ENCODE data around the gene EGFL7.
"Not testable (repeated sequence)": the region's sequence is repeated elsewhere in the genome, so short reads cannot be mapped to it uniquely, and the experiment has no call there.

EGFL7 gene

DNA sequence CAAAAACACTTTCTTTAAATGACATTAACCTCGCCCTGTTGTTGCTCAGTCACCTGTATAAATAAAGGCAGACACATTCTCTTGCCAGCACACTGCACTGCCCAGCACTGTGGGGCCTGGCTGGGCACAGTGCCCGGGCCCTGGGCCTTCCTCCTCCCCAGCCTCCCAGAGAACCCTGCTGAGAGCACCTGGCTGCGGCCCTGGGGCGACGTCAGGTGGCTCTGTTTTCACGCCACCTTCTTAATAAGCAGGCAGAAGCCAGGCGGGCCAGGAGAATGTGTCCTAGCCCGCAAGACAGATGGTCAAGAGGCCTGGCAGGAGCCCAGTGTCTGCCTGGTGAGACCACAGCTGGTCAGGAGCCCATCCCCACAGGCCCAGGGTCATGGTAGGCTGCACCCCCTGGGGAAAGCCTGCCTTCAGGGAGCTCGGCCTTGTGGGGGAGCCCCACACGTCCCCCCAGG lies 32.7 kb downstream of the EGFL7 start:
- DNase-seq: no peak
- peaks cover 15% of the 10 kb centered on the region for H3K27me3 Mint-ChIP-seq
- ATAC-seq: no peak
- no peaks in the 10 kb centered on the region for H3K36me3 Mint-ChIP-seq (ENCODE audit: low read depth)
- peaks cover 7% of the 10 kb centered on the region for H3K4me1 Mint-ChIP-seq
- no peak overlapping the region for H3K4me3 Mint-ChIP-seq
- H3K27ac Mint-ChIP-seq: no peak overlapping the region
- H3K9me3 Mint-ChIP-seq: no peaks in the 10 kb centered on the region

DNA sequence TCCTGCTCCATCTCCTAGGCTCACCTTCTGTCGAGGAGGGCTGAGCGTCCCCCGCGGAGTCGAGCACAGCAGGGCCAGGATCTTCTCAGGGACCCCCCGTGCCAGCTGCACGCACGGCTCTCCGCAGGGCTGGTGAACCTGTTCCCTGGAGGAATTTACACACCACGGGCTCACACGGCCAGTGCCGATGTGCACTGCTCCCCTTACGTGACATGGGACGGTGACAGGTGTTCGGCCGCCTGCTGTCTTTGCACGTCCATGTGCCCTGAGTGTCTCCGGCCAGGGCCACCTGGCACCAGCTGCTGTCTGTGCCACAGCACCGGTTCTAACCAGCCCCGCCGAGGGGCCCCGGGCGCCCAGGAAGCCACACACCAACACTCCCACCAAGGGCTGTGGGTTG lies 33.2 kb downstream of the EGFL7 start:
- H3K4me1 Mint-ChIP-seq: peaks cover 12% of the 10 kb centered on the region
- no peaks in the 10 kb centered on the region for H3K36me3 Mint-ChIP-seq (ENCODE audit: low read depth)
- H3K27ac Mint-ChIP-seq: no peak overlapping the region

DNA sequence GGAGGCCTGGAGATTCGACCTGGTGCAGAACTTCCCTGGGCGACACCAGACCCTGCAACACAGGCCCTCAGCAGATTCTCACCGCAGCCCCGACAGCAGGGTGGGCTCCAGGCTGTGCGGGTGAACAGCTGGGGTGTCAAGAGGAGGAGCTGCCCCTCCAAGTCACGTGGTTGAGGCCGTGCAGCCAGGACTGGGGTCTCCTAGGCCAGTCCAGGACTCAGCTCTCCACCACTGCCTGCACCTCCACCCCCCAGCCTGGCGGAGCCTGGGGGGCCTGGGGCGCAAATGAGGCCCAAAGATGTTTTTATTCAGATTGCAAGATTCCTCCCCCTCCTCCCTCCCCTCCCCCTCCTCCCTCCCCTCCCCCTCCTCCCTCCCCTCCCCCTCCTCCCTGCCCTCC lies 33.8 kb downstream of the EGFL7 start:
- DNase-seq (no peak), ATAC-seq (no peak)
- H3K27ac Mint-ChIP-seq: no peak overlapping the region
- H3K27me3 Mint-ChIP-seq: peaks cover 15% of the 10 kb centered on the region
- H3K9me3 Mint-ChIP-seq: no peaks in the 10 kb centered on the region
- H3K4me1 Mint-ChIP-seq: peaks cover 18% of the 10 kb centered on the region
- no peak overlapping the region for H3K4me3 Mint-ChIP-seq
- H3K36me3 Mint-ChIP-seq (ENCODE audit: low read depth): no peaks in the 10 kb centered on the region

More for the DNA sequence above, 33.2 kb downstream of the EGFL7 start:
- DNase-seq (no peak), ATAC-seq (no peak)
- Mint-ChIP-seq H3K4me3 (no peak overlapping the region), H3K9me3 (no peaks in the 10 kb centered on the region), H3K27me3 (peaks cover 15% of the 10 kb centered on the region)

DNA sequence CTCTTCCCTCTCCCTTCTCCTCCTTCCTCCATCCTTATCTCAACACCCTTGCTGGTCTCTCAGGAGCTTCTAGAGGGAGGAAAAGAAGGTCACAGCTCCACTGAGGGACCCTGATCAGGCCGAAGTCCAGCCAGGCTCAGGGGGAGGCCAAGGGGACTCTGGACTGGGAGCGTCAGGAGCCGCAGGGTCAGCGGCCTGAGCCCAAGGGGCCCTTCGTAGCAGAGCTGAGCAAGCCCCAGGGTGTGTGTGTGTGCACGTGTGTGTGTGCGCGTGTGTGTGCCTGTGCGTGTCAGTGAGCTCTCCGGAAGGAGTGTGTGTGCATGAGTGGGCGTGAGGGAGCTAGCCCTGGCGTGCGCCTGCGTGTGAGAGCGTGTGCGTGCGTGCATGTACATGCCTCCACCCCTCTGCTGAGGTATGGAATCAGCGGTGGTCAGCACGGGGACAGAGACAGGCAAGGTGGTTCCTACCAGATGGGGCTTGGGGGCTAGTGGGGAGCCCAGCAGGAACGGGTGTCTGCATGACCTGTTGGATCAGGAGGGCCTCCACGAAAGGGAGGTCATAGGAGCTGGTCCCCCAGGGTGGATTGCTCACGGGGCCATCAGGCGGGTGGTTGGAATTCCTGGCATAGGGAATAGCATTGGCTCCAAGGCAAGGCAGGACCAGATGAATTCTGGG lies 34.6 kb downstream of the EGFL7 start:
- H3K27ac Mint-ChIP-seq: no peak overlapping the region
- peaks cover 26% of the 10 kb centered on the region for H3K4me1 Mint-ChIP-seq
- H3K9me3 Mint-ChIP-seq: no peaks in the 10 kb centered on the region
- no peak overlapping the region for H3K4me3 Mint-ChIP-seq
- H3K36me3 Mint-ChIP-seq (ENCODE audit: low read depth): no peaks in the 10 kb centered on the region
- DNase-seq (no peak), ATAC-seq (no peak)
- peaks cover 17% of the 10 kb centered on the region for H3K27me3 Mint-ChIP-seq

DNA sequence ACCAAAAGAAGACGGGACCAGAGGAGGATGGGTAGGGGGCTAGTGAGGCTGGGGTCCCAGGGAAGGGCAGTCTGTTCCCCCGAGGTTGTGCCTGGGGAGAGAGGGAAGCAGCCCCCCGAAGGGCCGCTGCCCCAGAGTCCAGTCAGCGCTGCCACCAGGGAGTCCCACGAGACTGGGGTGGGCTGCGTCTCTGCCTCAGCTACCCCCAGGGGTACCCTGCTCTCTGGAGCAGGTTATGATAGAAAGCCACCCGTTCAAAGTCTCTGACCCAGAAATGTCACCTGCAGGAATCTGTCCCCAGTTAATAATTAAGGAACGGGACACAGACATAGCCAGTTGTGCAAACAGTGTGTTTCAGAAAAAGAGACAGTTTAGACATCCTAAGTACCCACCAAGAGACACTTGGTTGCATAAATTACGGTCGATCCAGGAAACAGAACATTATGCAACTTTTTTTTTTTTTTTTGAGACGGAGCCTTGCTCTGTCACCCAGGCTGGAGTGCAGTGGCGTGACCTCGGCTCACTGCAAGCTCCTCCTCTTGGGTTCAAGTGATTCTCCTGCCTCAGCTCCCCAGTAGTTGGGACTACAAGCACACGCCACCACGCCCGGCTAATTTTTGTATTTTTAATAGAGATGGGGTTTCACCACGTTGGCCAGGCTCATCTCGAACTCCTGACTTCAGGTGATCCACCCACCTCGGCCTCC lies 35.3 kb downstream of the EGFL7 start:
- DNase-seq (no peak), ATAC-seq (no peak)
- Mint-ChIP-seq H3K4me3 (no peak overlapping the region), H3K4me1 (peaks cover 27% of the 10 kb centered on the region), H3K27ac (no peak overlapping the region), H3K9me3 (no peaks in the 10 kb centered on the region), H3K27me3 (peaks cover 18% of the 10 kb centered on the region), H3K36me3 (ENCODE audit: low read depth) (no peaks in the 10 kb centered on the region)

DNA sequence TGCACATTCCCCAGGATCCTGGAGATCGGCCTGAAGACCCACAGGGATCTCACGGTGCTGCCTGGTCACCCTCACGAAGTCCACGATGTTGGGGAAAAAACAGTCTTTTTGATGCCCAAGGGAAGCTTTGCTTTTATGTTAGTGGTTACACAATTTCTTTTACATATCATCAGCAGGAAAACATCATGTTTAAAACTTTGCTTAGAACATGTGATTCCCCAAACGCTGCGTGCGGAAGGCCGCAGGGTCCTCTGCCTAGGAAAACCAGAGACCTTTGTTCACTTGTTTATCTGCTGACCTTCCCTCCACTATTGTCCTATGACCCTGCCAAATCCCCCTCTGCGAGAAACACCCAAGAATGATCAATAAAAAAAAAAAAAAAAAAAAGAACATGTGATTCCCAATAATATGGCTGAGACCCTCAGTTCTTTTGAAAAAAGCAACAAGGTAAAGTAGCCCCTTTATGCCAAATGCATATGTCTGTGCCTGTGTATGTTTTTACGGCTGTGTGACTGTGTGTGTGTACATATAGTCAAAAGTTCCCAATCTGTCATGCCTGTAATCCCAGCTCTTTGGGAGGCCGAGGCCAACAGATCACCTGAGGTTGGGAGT lies 36.0 kb downstream of the EGFL7 start:
- H3K9me3 Mint-ChIP-seq: no peaks in the 10 kb centered on the region
- no peak overlapping the region for H3K4me3 Mint-ChIP-seq
- H3K36me3 Mint-ChIP-seq (ENCODE audit: low read depth): no peaks in the 10 kb centered on the region
- peaks cover 18% of the 10 kb centered on the region for H3K27me3 Mint-ChIP-seq
- H3K4me1 Mint-ChIP-seq: peaks cover 32% of the 10 kb centered on the region
- no peak overlapping the region for H3K27ac Mint-ChIP-seq
- ATAC-seq (no peak), DNase-seq (no peak)

DNA sequence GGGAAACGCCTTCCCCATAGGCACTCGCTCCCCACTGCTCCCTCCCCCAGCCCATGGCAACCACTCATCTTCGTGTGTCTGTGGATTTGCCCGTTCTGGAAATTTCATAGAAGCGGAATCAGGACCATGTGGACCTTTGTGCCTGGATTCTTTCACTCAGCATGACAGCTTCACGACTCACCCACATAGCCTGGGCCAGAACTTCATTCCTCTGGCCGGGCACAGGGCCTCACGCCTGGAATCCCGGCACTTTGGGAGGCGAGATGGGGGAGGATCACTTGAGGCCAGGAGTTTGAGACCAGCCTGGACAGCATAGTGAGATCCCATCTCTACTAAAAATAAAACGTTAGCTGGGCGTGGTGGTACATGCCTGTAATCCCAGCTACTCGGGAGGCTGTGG lies 37.6 kb downstream of the EGFL7 start:
- Mint-ChIP-seq H3K27ac (peak overlapping the region; percentile 37), H3K4me1 (peaks cover 32% of the 10 kb centered on the region), H3K27me3 (peaks cover 20% of the 10 kb centered on the region), H3K36me3 (ENCODE audit: low read depth) (no peaks in the 10 kb centered on the region), H3K4me3 (no peak overlapping the region), H3K9me3 (no peaks in the 10 kb centered on the region)
- no peak for ATAC-seq
- no peak for DNase-seq

DNA sequence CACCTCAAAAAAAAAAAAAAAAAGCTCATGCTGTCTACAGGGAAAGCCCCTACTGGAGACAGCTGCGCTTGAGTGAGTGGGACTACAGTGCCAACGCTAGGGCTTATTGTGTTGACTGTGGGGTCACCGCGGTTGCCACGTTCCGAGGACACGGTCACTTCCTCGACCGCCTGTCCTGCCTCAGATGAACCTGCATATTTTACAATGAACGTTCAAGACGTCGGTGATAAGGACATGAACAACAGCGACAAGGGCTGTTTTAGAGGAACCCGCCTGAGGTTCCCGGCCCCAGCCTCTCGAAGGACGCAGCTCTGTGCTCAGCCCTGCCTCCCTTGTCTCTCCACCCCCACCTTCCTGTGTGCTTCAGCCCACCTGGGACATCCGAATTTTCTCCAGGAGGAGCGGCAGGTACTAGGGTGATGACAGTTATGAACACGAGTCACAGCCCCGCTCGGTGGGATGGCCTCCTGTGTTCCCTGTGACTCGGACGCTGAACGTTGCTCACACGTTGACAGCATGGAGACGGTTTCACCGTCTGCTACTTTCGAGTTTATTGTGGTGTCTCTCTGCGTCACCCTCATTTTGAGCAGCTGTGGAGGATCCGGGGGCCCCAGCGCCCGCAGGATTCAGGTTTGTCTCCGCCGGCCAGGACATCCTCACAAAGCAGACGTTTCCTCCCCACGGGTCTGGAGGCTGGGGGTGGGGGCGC lies 38.4 kb downstream of the EGFL7 start:
- peak; percentile 97 for ATAC-seq

DNA sequence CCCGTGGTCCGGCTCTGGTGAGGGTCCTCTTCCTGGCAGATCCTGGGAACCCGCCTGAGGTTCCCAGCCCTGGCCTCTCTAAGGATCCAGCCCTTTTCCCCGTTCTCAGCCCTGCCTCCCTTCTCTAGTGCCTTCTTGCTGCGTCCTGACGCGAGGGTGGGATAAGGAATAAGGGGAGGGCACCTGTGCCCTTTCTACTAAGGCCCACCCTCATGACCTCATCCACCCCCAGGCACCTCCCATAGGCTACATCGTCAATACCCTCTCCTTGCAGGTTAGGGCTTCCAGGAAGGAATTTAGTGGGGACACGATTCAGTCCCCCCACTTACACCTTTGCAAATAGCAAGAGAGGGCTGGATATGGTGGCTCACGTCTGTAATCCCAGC lies 38.9 kb downstream of the EGFL7 start:
- Mint-ChIP-seq H3K9me3 (no peaks in the 10 kb centered on the region), H3K4me3 (peak overlapping the region; percentile 77), H3K27ac (no peak overlapping the region), H3K36me3 (ENCODE audit: low read depth) (no peaks in the 10 kb centered on the region), H3K4me1 (peaks cover 32% of the 10 kb centered on the region), H3K27me3 (peaks cover 24% of the 10 kb centered on the region)
- no peak for DNase-seq
- ATAC-seq: peak; percentile 1

More for the DNA sequence above, 38.4 kb downstream of the EGFL7 start:
- Mint-ChIP-seq H3K4me3 (peak overlapping the region; percentile 77), H3K27me3 (peaks cover 24% of the 10 kb centered on the region), H3K4me1 (peaks cover 32% of the 10 kb centered on the region), H3K9me3 (no peaks in the 10 kb centered on the region), H3K36me3 (ENCODE audit: low read depth) (no peaks in the 10 kb centered on the region), H3K27ac (peak overlapping the region; percentile 78)
- DNase-seq: peak; percentile 73

DNA sequence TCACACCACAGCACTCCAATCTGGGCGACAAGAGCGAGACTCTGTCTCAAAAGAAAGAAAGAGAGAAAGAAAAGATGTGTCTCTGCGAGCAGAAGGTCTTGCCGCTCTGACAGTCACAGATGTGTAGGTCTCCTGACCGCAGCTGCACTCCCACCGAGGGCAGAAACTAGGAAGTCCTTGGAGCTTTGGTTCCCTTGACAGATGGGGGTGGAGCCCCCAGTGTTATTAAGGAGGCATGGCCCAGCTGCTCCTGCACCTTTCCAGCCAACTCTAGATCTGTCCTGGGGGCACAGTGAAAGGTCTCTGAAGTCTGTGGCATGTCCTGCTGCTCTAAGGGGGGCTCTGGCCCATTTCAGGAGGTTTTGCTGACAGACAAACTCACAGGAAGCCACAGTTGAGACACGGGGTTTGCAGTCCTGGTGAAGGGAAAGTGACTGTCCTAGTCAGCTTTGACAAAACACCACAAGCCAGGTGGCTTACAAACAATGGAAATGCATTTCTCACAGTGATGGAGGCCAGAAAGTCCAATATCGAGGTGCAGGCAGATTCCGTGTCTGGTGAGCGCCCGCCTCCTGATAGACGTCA lies 40.7 kb downstream of the EGFL7 start:
- no peaks in the 10 kb centered on the region for H3K9me3 Mint-ChIP-seq
- H3K27me3 Mint-ChIP-seq: peaks cover 21% of the 10 kb centered on the region
- H3K27ac Mint-ChIP-seq: no peak overlapping the region
- peaks cover 29% of the 10 kb centered on the region for H3K4me1 Mint-ChIP-seq
- H3K4me3 Mint-ChIP-seq: no peak overlapping the region
- DNase-seq (no peak), ATAC-seq (no peak)
- no peaks in the 10 kb centered on the region for H3K36me3 Mint-ChIP-seq (ENCODE audit: low read depth)

DNA sequence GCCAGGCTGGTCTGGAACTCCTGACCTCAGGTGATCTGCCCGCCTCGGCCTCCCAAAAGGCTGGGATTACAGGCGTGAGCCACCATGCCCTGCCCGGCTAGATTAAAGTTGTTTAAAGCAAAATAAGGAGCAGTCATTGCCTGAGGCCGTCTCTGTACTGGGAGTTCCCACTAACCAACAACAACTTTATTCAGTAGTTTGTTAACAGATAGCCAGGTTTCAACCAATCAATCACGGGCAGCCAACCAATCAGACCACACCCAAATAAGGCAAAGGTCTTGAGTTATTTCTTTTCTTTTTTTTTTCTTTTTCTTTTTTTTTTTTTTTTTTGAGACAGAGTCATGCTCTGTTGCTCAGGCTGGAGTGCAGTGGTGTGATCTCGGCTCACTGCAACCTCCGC lies 42.0 kb downstream of the EGFL7 start:
- H3K27ac Mint-ChIP-seq; H3K36me3 Mint-ChIP-seq (ENCODE audit: low read depth); DNase-seq; H3K9me3 Mint-ChIP-seq; H3K4me3 Mint-ChIP-seq; ATAC-seq: not testable (repeated sequence)
- Mint-ChIP-seq H3K27me3 (peaks cover 16% of the 10 kb centered on the region), H3K4me1 (peaks cover 29% of the 10 kb centered on the region)

DNA sequence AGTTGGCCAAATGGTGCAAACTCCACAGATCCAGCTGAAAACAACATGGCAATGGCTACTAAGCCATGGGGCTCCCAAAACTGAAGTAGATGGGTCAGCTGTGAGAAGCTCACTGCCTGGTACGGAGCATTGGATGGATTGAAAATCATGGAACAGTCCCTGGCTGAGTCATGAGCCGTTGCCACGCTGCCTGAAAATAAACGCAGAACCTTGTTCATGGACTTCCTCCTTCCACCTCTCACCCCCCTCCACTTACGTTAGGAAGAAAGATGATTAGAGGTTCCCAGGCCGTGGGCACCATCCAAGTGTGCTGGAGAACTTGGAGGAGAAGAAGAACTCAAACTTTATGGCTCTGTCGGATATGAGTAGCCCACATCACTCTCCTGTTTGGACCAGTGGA lies 42.8 kb downstream of the EGFL7 start:
- Mint-ChIP-seq H3K4me1 (peaks cover 24% of the 10 kb centered on the region), H3K4me3 (no peak overlapping the region), H3K9me3 (no peaks in the 10 kb centered on the region), H3K36me3 (ENCODE audit: low read depth) (no peaks in the 10 kb centered on the region), H3K27me3 (peaks cover 16% of the 10 kb centered on the region), H3K27ac (no peak overlapping the region)
- DNase-seq (no peak), ATAC-seq (no peak)

DNA sequence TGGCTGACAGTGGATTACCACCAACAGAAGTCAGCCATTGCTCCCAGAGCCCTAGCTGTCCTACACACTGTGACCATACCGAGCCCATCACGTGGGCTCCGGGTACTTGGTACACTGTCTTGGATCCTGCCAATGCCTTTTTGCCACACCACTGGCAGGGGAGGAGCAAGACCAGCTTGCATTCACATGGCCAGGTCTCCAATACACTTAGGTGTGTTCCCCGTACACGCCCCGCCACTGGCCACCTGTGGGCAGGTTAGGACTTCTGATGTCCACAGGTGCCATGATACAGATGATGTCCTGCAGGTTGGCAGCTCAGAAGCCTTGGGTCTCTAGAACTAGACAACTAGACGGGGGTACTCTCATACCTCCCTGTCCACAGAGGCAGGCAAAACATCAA lies 44.3 kb downstream of the EGFL7 start:
- Mint-ChIP-seq H3K36me3 (ENCODE audit: low read depth) (no peaks in the 10 kb centered on the region), H3K27me3 (peaks cover 29% of the 10 kb centered on the region), H3K9me3 (no peaks in the 10 kb centered on the region), H3K27ac (no peak overlapping the region), H3K4me1 (peaks cover 13% of the 10 kb centered on the region), H3K4me3 (no peak overlapping the region)
- DNase-seq (no peak), ATAC-seq (no peak)

DNA sequence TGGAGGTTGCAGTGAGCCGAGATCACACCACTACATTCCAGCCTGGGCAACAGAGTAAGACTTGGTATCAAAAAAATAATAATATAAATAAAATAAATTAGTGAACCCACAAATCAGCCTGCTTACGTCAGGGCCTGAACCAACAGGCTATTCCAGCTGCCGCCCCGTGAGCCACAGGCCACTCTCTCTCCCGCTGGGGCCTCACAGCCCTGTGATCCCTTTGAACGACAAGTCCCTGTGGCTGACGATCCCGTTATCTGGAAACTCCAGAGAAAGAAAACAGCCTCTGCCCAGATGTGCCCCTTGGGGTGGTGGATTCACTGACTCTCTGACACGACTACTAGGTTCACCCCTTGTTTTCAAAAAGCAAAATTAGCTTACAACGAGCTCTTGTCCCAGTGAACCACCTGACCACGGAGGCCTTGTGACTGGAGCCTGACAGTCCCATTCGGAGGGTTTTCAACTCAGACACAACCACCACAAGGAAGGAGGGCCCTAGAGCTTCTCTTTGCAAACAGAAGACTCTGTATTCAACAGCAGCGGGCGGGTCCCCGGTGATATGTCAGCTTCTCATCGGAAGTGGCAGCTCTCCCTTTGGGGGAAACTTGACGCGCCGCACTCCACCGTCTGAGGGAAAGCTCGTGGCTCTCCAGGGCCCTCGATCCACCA lies 45.3 kb downstream of the EGFL7 start:
- H3K4me3 Mint-ChIP-seq: no peak overlapping the region
- no peak overlapping the region for H3K27ac Mint-ChIP-seq
- no peak for ATAC-seq
- no peaks in the 10 kb centered on the region for H3K9me3 Mint-ChIP-seq
- no peaks in the 10 kb centered on the region for H3K36me3 Mint-ChIP-seq (ENCODE audit: low read depth)
- H3K27me3 Mint-ChIP-seq: peaks cover 28% of the 10 kb centered on the region
- DNase-seq: no peak
- peaks cover 9% of the 10 kb centered on the region for H3K4me1 Mint-ChIP-seq
